Measurements from ENCODE around the gene NGFR.

DNA sequence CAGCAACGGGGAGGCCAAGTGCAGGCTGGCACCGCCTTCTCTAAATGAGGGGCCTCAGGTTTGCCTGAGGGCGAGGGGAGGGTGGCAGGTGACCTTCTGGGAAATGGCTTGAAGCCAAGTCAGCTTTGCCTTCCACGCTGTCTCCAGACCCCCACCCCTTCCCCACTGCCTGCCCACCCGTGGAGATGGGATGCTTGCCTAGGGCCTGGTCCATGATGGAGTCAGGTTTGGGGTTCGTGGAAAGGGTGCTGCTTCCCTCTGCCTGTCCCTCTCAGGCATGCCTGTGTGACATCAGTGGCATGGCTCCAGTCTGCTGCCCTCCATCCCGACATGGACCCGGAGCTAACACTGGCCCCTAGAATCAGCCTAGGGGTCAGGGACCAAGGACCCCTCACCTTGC is 18.5 kb downstream of the NGFR start:
- TF ChIP-seq, protein P1, sequence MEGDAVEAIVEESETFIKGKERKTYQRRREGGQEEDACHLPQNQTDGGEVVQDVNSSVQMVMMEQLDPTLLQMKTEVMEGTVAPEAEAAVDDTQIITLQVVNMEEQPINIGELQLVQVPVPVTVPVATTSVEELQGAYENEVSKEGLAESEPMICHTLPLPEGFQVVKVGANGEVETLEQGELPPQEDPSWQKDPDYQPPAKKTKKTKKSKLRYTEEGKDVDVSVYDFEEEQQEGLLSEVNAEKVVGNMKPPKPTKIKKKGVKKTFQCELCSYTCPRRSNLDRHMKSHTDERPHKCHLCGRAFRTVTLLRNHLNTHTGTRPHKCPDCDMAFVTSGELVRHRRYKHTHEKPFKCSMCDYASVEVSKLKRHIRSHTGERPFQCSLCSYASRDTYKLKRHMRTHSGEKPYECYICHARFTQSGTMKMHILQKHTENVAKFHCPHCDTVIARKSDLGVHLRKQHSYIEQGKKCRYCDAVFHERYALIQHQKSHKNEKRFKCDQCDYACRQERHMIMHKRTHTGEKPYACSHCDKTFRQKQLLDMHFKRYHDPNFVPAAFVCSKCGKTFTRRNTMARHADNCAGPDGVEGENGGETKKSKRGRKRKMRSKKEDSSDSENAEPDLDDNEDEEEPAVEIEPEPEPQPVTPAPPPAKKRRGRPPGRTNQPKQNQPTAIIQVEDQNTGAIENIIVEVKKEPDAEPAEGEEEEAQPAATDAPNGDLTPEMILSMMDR (IDR thresholded peaks at IDR 0.05), result no peak
- TF ChIP-seq POLR2A (IDR thresholded peaks at IDR 0.05), result no peak

All from ovary (tissue), 3 donors.